Retina (tissue), 1 donor: Measurements from ENCODE around the gene MRPS2.
"Not testable (repeated sequence)": the region's sequence is repeated elsewhere in the genome, so short reads cannot be mapped to it uniquely, and the experiment has no call there.

Experiments used
- DNase-seq: peaks from one replicate; pipeline ENCODE4 v3.0.0-alpha.2; 2016

Gene MRPS2

GRCh38 chr9:135516132-135516860 is 15.8 kb downstream of the MRPS2 start:
- no peak for DNase-seq

GRCh38 chr9:135517407-135517822 is 16.9 kb downstream of the MRPS2 start:
- no peak for DNase-seq

- DNase-seq, result no peak
Measured at GRCh38 chr9:135519179-135519971, 18.9 kb downstream of the MRPS2 start.

- peak; percentile 1 for DNase-seq
Measured at GRCh38 chr9:135520916-135521607, 20.6 kb downstream of the MRPS2 start, which contains the start of gene LCN1. Gene LCN1, plus strand, starts transcription at chr9:135521440. Its CDS starts 58 bp downstream, at chr9:135521498.

GRCh38 chr9:135521608-135522095 is 21.2 kb downstream of the MRPS2 start:
- DNase-seq, result no peak

- no peak for DNase-seq
Measured at GRCh38 chr9:135522137-135522877, 21.8 kb downstream of the MRPS2 start.

GRCh38 chr9:135522931-135523330 is 22.4 kb downstream of the MRPS2 start:
- DNase-seq, result no peak

GRCh38 chr9:135523521-135524129 is 23.1 kb downstream of the MRPS2 start:
- DNase-seq, result no peak

GRCh38 chr9:135524130-135524861 is 23.8 kb downstream of the MRPS2 start:
- peak; percentile 1 for DNase-seq

GRCh38 chr9:135525241-135526088 is 25.0 kb downstream of the MRPS2 start:
- no peak for DNase-seq

GRCh38 chr9:135526089-135526729 is 25.7 kb downstream of the MRPS2 start:
- no peak for DNase-seq

GRCh38 chr9:135526730-135527571 is 26.5 kb downstream of the MRPS2 start:
- DNase-seq, result peak; percentile 1

- DNase-seq, result not testable (repeated sequence)
Measured at GRCh38 chr9:135528842-135529435, 28.5 kb downstream of the MRPS2 start.

GRCh38 chr9:135530146-135530545 is 29.7 kb downstream of the MRPS2 start:
- no peak for DNase-seq

- DNase-seq, result no peak
Measured at GRCh38 chr9:135531096-135531495, 30.6 kb downstream of the MRPS2 start.

- DNase-seq, result no peak
Measured at GRCh38 chr9:135533113-135533512, 32.6 kb downstream of the MRPS2 start.

- no peak for DNase-seq
Measured at GRCh38 chr9:135533674-135534073, 33.2 kb downstream of the MRPS2 start.

GRCh38 chr9:135534192-135534711 is 33.8 kb downstream of the MRPS2 start:
- DNase-seq, result not testable (repeated sequence)
